ENCODE measurements around the gene FOXF2. TPM values are rescaled to one million over a fixed set of nuclear protein-coding genes. Genes with fewer than 3 reads are reported as not detected.

The FOXF2 gene
- total RNA-seq, 2 donors from 2014 or later, result 0.26 TPM; not detected in 1

DNA sequence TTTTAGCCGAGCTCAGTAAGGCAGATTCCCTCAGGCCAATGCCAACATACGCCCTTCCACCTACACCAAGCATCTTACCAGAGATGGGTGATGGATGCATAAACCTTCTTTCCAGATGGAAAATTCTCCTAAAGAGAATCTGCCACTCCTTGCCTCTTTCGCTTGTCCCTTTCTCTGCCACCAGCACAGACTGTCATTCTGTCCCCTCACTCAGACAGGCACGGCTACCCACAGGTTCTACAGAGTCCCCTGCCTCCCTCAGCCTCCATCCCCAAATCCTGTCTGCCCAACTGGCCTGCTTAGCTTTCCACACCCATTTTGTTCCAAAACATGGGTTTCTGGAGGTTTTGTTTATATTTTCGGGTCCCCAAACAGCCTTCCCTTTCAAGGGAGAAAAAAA lies 12.7 kb upstream of the FOXF2 start:
- WGBS, 2 donors, result 50 to 55% methylated on average over 5 of the region's 5 CpGs
- TF ChIP-seq, protein P1, sequence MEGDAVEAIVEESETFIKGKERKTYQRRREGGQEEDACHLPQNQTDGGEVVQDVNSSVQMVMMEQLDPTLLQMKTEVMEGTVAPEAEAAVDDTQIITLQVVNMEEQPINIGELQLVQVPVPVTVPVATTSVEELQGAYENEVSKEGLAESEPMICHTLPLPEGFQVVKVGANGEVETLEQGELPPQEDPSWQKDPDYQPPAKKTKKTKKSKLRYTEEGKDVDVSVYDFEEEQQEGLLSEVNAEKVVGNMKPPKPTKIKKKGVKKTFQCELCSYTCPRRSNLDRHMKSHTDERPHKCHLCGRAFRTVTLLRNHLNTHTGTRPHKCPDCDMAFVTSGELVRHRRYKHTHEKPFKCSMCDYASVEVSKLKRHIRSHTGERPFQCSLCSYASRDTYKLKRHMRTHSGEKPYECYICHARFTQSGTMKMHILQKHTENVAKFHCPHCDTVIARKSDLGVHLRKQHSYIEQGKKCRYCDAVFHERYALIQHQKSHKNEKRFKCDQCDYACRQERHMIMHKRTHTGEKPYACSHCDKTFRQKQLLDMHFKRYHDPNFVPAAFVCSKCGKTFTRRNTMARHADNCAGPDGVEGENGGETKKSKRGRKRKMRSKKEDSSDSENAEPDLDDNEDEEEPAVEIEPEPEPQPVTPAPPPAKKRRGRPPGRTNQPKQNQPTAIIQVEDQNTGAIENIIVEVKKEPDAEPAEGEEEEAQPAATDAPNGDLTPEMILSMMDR (IDR thresholded peaks at IDR 0.05), result no peak
- TF ChIP-seq POLR2A (IDR thresholded peaks at IDR 0.05), result no peak
- DNase-seq, result no peak
- Histone ChIP-seq H3K4me3 (no peak overlapping the region), H3K27me3 (peaks cover 0 to 25% of the 10 kb centered on the region in 2 donors), H3K27ac (no peak overlapping the region), H3K36me3 (replicated peaks in 1 of 2; ENCODE audit: insufficient read depth in 1 of 2, low read depth in 2 of 2) (no peaks in the 10 kb centered on the region), H3K4me1 (peaks cover 22% of the 10 kb centered on the region), H3K9me3 (peaks cover 0 to 10% (median 0%) of the 10 kb centered on the region in 3 donors)
- intact Hi-C loops (cut with DNase I), result no loop called here
- no peak for ATAC-seq

- Histone ChIP-seq H3K27ac (no peak overlapping the region), H3K36me3 (replicated peaks in 1 of 2; ENCODE audit: insufficient read depth in 1 of 2, low read depth in 2 of 2) (no peaks in the 10 kb centered on the region), H3K4me3 (no peak overlapping the region), H3K27me3 (peaks cover 0 to 32% of the 10 kb centered on the region in 2 donors), H3K9me3 (peaks cover 0 to 3% (median 0%) of the 10 kb centered on the region in 3 donors), H3K4me1 (peaks cover 30% of the 10 kb centered on the region)
- intact Hi-C loops (cut with DNase I), result no loop called here
- no peak for TF ChIP-seq POLR2A (IDR thresholded peaks at IDR 0.05)
- TF ChIP-seq, protein P1 (IDR thresholded peaks at IDR 0.05), result no peak
- no peak for DNase-seq
- no peak for ATAC-seq
- WGBS, 2 donors, result 41% methylated on average over 11 of the region's 11 CpGs
Observed at GRCh38 chr6:1377526-1377925, 11.8 kb upstream of the FOXF2 start.

GRCh38 chr6:1378065-1379016 lies 11.0 kb upstream of the FOXF2 start:
- TF ChIP-seq POLR2A (IDR thresholded peaks at IDR 0.05), result no peak
- TF ChIP-seq, protein P1 (IDR thresholded peaks at IDR 0.05), result no peak

DNA sequence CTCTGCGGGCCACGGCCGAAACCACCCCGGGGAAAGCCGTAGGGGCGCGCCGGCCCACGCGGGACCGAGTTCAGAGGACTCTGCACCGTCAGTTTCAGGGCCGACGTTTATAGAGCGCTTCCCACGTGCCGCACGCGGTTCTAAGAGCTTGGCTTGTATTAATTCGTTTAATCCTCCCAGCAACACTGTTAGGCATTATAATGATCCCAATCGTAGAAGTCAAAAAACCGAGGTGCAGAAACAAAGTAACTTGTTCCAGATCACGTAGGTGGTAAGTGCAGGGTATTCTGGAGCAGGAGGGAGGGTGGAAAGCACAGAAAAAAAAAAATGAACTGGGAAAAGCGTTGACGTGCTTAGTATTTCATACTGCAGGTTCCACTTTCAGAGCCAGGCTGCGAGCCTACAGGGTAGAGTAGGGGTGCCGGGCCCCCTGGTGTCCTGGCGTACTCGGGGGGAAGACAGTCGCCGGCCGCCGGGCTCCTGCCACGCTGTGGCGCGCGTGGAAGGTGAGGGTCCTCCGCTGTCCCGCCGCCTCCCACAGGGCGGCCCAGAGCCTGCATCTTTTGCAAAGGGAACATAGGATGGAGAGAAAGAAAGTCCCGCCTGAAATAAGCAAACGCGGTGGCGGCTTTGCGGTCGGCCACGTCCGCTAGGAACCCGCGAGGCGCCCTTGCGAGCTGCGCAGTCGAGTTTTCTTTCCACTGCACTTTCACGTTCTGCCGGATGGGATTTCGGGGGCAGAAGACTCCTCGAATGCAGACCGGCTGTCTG lies 10.2 kb upstream of the FOXF2 start:
- WGBS, 2 donors, result 5 to 6% methylated on average over 55 to 60 of the region's 60 CpGs
- Histone ChIP-seq H3K36me3 (replicated peaks in 1 of 2; ENCODE audit: insufficient read depth in 1 of 2, low read depth in 2 of 2) (no peaks in the 10 kb centered on the region), H3K4me1 (peaks cover 42% of the 10 kb centered on the region), H3K4me3 (no peak overlapping the region), H3K27ac (no peak overlapping the region), H3K27me3 (peaks cover 0 to 46% of the 10 kb centered on the region in 2 donors), H3K9me3 (no peaks in the 10 kb centered on the region)
- intact Hi-C loops (cut with DNase I), result no loop called here
- ATAC-seq (no peak), DNase-seq (no peak)
- TF ChIP-seq, protein P1 (IDR thresholded peaks at IDR 0.05), result no peak
- TF ChIP-seq POLR2A (IDR thresholded peaks at IDR 0.05), result no peak

More at GRCh38 chr6:1378065-1379016, 11.0 kb upstream of the FOXF2 start:
- ATAC-seq, result no peak
- no peak for DNase-seq
- Histone ChIP-seq H3K27ac (no peak overlapping the region), H3K27me3 (peaks cover 0 to 40% of the 10 kb centered on the region in 2 donors), H3K36me3 (replicated peaks in 1 of 2; ENCODE audit: insufficient read depth in 1 of 2, low read depth in 2 of 2) (no peaks in the 10 kb centered on the region), H3K9me3 (no peaks in the 10 kb centered on the region), H3K4me1 (peaks cover 35% of the 10 kb centered on the region), H3K4me3 (peak overlapping the region in 1 of 2 donors; percentile 5)
- intact Hi-C loops (cut with DNase I), result no loop called here
- 3% methylated on average over 32 to 88 of the region's 89 CpGs for WGBS, 2 donors
